HG03565 (cell line): ENCODE results near the gene SGK1.
A peak's percentile ranks its signal among the peaks of the same experiment; 100 is the strongest.
"Not testable (repeated sequence)": the region's sequence is repeated elsewhere in the genome, so short reads cannot be mapped to it uniquely, and the experiment has no call there.

ENCODE experiments used
- ATAC-seq: cut with Tn5 transposase; IDR thresholded peaks from one replicate; pipeline ENCODE4 v1.9.1; 2021; ENCODE audit warnings: mild to moderate bottlenecking, moderate library complexity; ENCODE audit not compliant: unreplicated experiment

The SGK1 gene

DNA sequence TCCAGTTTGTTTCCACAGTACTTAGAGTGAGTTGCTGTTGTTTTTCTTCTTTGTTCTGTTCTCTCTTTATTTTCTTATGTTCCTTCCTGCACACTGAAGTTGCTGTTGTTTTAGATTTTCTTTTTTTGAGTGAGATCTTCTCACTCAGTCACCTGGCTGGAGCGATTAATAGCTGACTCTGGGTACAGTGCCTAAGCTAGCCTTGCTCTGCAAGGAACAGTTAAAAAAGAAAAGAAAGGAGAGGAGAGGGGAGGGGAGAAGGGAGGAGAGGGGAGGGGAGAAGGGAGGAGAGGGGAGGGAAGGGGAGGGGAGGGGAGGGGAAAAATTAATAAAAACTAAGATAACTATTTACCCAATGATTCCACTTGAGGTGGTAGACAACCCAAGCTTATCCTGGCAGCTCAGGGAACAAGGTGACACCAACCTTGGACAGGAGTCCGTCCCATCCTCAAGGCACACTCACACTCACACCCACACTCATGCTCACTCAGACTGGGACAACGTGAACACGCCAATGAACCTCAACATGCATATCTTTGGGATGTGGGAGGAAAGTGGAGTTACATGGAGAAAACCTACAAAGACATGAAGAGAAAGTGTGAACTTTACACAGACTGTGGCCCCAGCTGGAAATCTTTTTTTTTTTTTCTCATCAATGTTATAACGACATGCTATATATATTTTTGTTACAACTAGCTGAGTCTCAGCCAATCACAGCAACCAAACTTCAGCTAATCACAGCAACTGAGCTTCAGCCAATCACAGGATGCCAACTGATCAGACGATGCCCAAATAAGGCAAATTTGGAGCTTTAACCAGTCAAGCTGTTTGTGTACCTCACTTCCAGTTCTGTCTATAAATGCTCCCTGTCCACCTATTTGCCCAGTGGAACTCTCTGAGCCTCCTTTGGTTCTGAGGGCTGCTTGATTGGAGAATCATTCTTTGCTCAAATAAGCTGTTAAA is 124.1 kb downstream of the SGK1 start:
- no peak for ATAC-seq

DNA sequence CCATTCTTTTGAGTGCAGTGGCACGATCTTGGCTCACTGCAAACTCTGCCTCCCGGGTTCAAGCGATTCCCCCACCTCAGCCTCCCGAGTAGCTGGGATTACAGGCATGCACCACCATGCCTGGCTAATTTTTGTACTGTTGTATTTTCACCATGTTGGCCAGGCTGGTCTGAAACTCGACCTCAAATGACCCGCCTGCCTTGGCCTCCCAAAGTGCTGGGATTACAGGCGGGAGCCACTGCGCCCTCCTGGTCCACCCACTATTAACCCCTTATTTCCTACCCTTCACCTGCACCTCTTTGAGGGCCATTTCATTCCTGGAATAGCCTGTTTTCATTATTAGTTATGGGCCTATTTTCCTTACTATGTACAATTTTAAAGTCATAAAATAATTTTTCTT is 125.3 kb downstream of the SGK1 start:
- ATAC-seq: not testable (repeated sequence)

- ATAC-seq: no peak
Observed at GRCh38 chr6:134190883-134191282, 127.0 kb downstream of the SGK1 start.

DNA sequence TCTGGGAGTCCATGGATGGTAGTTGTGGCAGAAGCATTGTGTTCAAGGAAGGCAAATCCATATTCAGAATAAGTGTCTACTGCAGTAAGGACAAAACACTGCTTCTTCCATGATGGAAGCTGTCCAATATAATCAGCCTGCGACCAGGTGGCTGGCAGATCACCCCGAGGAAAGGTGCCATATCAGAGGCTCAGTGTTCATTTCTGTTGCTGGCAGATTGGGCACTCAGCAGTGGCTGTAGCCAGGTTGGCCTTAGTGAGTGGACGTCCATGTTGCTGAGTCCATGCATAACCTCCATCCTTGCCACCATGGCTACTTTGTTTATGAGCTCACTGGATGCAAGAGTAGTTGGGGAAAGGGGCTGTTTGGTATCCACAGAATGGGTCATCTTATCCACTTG is 130.2 kb downstream of the SGK1 start:
- ATAC-seq: no peak

DNA sequence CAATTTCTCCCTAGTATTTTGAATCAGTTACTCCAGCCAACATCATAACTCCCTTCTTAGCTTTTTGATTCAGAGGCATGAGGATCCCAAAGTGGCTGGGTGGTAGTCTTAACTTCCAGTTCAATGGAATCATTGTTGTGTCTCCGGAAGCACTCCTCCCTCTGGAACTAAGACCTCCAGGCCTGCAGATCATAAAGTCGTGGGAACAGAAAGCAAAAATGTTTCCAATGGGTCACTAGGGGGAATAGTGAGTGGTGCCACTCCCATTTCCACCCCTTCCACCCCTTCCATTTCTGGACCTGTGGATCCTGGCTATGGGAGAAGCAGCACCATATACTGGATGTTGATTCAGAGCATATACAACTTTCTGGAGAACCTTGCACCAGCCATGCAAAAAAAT is 130.8 kb downstream of the SGK1 start:
- no peak for ATAC-seq

- ATAC-seq: no peak
Observed at GRCh38 chr6:134186355-134186754, 131.6 kb downstream of the SGK1 start.

DNA sequence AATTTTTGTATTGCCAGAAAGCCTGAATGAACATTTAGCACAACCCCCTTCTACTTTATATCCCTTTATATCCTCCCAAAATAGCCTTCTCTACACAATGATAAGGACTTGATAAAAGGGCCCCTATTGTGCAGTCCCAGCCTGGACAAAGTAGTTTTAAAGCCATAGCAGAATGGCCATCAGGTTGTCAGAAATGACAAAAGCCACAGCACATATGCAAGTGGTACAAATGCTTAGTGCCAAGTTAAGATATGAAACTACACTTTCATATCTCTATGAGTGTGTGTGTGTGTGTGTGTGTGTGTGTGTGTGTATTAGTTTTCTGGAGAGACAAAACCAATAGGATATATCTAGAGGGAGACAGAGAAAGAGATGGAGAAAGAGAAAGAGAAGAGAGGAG is 132.6 kb downstream of the SGK1 start:
- no peak for ATAC-seq

DNA sequence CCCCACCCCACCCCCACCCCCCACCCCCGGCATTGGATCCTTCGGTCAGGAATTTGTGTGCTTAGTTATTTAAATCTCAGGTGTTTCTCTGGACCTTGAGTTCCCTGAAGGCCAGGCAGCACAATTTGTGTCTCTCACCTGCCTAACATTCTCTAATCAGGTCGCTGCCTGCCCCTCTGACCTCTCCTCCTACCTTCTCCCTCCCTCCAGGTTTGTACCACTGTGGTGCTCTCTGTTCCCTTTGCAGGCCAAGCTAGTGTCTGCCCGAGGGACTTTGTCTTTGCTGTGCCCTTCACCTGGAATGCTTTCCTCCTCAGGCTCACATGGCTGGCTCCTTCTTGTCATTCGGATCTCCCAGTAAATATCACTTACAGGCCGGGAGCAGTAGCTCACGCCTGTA is 134.1 kb downstream of the SGK1 start:
- ATAC-seq: no peak

DNA sequence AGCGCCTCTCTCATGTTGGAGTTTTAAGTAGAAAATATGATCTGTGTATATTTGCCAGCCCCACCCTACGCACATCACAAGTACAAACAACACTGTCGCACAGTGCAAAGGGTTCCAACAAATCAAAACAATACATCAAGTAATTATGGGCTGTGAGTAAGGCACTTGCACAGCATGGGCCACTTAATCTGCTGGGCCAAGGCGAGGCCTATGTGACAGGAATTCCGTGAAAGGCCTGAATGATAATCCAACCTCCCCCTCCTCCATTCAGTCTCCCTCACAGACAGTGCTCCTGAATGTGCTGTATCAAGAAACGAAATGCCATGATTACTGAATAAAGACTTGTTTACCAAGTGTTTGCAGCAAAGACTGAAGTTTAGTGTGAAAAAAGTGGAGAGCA is 135.4 kb downstream of the SGK1 start:
- no peak for ATAC-seq

GRCh38 chr6:134181726-134182125 is 136.2 kb downstream of the SGK1 start:
- not testable (repeated sequence) for ATAC-seq

DNA sequence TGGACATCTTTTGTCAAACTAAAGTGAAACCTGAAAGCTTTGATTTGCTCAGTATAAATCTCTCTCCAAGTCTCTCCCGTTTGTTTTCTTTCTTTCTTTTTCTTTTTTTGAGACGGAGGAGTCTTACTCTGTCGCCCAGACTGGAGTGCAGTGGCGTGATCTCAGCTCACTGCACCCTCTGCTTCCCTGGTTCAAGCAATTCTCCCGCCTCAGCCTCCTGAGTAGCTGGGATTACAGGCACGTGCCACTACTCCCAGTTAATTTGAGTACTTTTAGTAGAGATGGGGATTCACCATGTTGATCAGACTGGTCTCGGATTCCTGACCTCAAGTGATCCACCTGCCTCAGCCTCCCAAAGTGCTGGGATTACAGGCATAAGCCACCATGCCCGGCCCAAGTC is 136.7 kb downstream of the SGK1 start:
- ATAC-seq: not testable (repeated sequence)

DNA sequence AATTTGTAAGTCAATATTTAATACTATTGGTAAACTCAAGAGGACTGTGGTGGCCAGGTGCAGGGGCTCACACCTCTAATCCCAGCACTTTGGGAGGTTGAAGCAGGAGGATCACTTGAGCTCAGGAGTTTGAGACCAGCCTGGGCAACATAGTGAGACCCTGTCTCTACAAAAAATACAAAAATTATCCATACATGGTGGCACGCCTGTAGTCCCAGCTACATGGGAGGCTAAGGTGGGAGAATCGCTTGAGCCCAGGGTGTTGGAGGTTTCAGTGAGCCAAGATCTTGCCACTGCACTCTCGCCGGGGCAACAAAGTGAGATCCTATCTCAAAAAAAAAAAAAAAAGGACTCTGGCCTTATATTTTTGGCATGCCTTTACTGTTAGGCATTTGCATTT is 137.4 kb downstream of the SGK1 start:
- ATAC-seq: not testable (repeated sequence)

GRCh38 chr6:134178161-134179044 is 139.5 kb downstream of the SGK1 start:
- ATAC-seq: no peak

DNA sequence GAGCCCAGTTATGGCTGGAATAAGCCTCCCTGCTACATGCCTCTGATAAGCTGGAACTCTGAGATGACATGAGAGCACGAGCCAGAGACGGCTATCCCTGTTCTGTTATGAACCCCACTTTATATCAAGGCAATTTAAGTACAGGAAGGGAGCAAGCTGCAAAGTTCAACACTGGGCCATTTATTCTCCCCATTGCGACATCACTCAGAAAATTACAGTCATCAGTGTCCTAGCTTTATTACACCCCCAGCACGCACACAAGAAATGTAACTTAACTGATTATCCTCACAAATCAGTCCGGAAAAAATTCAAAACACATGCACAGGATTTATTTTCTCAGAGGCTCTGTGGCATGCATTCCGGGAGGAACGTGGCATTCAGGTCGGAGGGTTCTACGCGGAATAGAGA is 140.2 kb downstream of the SGK1 start:
- no peak for ATAC-seq

- no peak for ATAC-seq
Observed at GRCh38 chr6:134177236-134177635, 140.7 kb downstream of the SGK1 start.

- no peak for ATAC-seq
Observed at GRCh38 chr6:134176264-134176975, 141.5 kb downstream of the SGK1 start.

DNA sequence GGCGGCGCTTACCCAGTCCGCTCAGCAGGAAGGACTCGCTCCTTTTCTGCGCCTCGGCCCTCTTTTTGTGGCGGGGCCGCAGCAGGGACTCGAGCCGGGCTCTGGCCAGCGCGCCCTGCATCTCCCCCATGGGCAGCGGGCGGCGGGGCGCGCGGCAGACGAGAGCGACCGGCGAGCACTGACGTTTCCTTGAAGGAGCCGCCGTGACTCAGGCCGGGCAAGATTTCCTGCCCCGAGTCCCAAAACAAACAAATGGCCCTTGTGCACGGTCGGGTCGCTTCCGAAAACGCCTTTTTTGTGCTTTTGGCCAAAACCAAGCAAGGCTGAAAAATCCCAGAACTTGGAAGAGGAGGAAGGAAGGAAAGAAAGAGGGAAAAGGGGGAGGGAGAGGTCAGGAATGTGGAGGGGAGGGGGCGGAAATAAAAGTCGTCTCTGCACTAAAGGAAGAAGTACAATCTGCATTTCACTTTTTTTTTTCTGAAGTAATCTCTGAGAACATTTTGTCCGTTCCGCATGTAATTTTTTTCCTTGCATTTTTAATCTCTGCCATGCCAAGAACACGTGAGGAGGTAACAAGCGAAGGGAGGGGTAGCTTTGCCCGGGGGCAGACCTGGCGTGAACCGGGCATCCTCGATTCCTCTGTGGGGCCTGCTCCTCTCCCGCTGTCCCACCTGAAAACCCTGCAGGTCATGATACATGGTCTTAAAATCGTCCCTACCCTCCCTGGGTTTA is 142.2 kb downstream of the SGK1 start:
- no peak for ATAC-seq

GRCh38 chr6:134174672-134175531 is 143.0 kb downstream of the SGK1 start:
- ATAC-seq: peak; percentile 67

DNA sequence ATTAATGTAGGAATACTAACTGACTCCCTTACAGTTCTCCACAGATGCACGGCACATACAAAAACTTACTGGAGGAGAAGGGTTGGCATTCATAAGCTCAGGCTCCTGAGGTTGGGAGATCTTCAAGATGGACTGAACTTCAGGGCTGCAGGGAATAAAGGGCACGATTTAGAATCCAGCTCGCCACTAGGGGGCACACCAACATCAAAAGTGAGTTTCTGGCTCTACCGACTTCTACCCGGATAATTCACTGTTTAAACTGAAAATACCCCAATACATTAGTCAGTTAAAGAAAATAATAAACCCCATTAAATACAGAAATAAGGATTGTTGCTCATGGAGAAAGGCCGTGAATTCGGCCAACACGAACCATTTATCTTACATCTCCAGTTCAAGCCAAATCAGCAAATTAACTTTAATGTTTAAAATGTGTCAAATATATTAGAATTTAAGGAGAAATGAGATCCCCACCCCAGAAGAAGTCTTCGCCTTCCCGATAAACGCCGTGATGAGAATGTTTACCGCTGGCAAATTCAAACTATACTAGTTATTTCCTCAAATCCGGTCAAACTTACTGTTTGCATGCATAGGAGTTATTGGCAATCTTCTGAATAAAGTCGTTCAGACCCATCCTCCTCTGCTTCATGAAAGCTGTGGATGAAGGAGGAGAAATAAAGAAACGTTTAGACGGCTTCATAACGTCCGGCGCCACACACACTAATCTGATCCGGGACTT is 143.8 kb downstream of the SGK1 start:
- no peak for ATAC-seq
